GM19023 (cell line): ENCODE results near the gene NAA10.
A peak's percentile ranks its signal among the peaks of the same experiment; 100 is the strongest.

ENCODE experiments used
- ATAC-seq: cut with Tn5 transposase; IDR thresholded peaks from one replicate; pipeline ENCODE4 v1.9.1; 2021; ENCODE audit warnings: mild to moderate bottlenecking, moderate library complexity; ENCODE audit not compliant: unreplicated experiment

Gene NAA10

DNA sequence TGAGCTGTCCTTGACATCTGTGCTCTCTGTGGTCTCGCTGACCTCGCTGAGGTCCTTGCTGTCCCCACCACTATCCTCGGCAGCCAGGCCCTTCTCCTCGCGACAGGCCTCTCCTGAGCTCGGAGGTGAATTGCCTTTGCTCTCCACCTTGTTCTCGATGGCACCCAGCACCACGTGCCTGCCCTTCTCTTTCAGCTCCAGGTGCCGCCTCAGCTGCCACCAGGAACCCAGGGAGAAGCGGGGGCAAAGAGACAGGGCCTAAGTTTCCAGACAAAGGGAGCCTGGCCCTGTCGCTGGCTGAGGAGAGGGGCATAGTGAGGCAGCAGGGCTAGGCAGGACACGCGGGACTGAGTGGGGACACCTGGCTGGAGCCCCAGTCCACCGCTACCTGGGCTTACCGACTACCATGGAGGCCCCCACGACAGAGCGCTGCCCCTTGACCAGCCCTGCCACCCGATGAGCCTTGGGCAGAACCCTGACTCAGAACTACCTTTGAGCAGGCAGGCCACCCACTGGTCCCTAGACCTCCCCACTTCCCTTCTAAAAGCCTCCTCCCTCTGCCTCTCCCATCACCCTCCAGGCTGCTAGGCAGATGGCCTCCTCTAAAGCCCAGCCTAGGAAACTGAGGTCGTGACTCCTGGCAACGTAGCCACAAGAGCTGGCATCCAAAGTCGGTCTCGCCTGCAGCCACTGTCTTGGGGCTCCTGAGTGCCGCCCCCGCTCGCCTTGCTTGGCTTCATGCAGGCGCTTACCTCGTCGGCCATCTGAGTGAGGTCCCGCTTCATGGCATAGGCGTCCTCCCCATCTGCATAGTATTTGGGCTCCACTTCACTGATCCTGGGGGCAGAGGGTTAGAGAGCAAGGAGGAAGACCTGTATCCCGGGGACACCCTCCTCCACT is 4.6 kb downstream of the NAA10 start:
- no peak for ATAC-seq

GRCh38 chrX:153929576-153929975 is 5.3 kb downstream of the NAA10 start:
- ATAC-seq: no peak

- no peak for ATAC-seq
Measured at GRCh38 chrX:153928846-153929245, 6.0 kb downstream of the NAA10 start.

DNA sequence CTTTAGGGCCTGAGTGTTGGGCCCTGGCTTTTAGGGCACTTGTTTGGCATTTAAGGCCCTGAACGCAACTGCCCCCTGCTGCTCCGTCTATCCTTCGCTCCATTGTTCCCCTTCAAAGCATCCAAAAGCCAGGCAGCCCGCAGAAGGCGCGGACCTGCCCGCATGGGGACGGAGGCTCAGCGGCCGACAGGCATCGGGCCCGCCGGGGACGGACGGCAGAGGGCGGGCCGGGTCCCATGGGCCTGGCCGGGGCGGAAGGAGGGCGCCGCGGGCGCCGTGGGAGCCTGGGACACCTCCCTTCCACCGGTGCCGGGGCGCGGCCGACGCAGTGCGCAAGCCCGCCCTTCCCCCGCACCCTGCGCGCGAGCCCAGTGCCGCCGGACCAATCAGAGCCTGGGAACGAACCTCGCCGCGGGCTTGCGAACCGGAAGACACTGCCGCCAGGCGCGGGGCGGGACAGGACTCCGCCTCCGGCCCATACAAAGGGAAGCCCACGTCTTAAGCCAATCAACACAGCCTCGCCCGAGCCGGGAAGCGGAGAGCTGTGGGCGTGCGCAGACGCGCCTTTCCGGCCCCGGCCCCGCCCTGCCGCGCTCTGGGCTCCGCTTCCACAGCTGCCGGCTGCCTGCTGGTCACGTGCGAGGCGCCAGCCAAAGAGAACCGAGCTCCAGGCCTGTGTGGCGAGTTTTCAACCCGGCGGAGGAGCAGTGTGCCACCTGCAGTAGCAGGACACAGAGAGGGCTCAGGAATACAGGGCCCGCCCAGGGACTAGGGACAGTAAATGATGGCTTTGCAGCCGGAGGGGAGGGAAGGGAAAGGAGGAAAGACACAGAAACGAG is 6.7 kb downstream of the NAA10 start:
- ATAC-seq: peak; percentile 81

DNA sequence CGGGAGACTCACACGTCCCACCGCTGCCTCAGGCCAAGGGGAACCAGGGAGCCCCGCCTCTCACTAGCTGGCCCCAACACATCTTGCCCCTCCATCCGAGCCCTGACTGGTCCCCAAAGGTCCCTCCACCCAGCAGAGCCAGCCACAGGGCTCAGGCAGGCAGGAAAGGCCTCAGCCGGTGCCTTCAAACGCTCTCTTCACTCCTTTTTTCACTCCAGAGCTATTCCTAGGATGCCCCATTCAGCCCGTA is 7.2 kb downstream of the NAA10 start:
- no peak for ATAC-seq

GRCh38 chrX:153926858-153927671 is 7.8 kb downstream of the NAA10 start:
- peak; percentile 39 for ATAC-seq

DNA sequence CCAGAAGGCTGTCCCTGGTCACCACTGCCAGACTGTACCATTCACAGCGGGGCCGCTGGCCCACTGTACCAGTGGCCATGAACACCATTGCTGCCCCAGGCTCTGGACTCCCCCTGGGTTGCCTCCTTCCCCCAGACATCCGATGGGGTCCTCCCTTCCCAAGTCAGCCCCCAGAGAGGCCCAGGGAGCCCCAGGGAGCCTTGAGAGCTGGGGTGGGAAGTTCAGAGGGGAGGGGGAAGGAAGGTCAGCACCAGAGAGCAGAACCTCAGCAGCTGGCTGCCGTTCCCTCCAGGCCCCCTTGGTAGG is 8.3 kb downstream of the NAA10 start:
- ATAC-seq: no peak

DNA sequence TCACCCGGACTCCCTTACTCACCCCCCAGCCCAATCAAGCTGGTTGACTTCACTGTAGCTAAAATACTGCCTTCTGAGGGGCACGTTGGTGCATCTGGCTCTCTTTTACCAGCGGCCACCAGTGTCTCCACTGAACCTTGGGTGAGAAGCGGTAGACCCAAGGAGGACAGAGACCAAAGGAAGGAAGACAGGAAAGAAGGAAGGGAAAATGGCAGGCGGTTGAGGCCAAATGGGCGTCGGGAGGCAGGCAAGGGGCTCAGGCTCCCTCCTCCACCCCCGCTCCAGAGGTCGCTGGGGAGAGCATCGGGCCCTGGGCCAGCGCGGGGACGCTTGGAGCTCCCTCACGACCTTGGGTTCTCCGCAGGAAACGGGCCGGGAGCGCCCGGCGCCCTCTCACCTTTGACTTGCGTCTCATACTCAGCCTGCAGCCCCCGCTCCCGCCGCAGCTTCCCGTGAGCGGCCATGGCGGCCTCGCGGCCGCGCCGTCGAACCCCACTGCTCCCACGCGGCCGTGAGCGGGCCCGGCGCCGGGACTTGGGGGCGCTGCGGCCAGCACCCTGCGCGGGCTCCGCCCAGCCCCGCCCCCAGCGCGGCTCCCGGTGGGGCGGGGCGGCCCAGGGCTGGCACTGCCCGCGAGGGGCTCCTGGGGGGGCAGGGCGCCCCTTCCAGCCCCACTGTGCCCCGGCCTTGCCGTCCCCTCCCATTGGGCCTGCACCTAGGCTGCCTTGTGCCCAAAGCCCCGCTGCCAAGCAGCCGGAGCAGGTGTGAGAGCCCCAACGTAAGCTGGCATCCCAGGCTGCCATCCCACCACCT is 8.9 kb downstream of the NAA10 start, which contains the start of gene ARHGAP4:
Gene ARHGAP4, minus strand, starts transcription at position 526 of the 813 bp plus-strand sequence. Its CDS starts 62 bp downstream, at position 464.
- no peak for ATAC-seq

DNA sequence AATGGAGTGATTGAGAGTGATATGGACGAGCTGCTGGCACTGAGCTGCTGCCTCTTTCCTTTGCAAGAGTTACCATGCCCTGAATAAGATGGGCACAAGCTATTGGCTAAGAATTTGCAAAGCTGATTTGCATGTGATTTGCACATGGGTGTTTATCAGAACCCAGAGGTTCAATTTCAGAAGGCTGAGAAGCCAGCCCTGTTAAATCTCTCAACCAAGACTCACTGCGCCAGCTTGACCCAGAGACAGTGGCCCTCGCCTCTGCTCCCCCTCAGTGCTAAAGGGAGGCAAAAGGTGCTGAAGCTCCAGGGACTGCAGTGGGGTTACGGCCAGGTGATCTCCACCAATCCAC is 9.5 kb downstream of the NAA10 start:
- ATAC-seq: no peak

- ATAC-seq: no peak
Measured at GRCh38 chrX:153924149-153924861, 10.5 kb downstream of the NAA10 start.

GRCh38 chrX:153922932-153923857 is 11.6 kb downstream of the NAA10 start:
- ATAC-seq: no peak

DNA sequence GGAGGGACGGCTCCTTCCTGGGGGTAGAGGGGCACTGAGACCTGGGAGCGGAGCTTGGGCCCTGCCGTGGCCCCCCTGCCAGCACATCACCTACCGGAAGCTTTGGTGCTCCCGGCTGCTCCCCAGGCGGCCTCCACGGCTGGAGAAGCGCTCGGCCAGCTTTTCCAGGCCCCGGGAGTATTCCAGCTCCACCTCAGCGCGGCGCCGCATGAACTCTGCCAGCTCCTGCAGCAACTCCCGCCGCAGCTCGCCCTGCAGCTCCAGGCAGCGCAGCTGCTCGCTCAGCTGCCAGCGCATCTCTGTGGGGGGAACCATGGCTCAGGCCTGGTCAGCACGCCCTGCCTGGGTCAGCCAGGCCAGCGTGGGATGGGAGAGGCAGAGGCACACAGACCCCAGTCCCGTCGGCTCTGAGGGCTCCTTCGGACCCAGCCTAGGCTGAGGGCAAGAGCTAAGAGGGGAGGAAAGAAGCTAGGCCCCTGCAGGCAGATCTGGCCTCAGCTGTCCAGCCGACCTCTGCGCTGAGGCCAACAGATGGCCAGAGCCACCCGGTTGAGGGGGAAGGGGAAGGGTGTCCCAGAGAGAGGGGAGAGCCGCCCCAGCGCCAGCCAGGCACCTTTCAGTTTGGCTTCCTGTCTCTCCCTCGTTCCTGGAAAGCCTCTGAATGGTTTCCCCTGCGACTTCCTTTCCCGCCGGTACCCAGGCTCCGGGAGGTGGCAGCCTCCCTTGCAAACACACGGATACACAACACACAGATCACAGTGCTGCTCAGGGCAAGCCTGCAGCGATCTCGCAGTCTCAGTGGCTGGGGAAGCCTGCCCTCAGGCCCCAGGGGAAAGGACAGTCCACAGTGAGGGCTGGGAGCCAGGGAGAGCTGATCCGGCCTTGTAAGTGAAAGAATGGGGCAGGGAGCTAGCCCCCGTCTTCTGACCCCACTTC is 13.1 kb downstream of the NAA10 start:
- ATAC-seq: no peak

DNA sequence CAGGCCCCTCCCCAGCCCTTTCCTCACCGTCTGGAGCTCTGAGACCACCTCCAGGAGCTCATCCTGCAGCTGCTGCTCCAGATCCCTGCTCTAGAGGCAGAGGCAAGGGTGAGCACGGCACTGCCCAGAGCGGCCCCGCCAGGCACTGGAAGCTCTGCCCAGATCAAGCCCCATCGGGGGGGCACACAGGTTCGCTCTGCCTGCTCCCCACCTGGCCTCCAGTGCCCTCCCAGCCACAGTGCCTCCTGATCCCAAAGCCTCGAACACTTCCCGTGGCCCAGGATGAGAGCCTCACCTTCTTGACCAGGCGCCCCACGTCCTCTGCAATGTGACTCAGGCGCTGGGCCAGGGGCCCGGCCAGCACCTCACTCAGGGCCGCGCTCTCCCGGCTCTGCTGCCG is 13.8 kb downstream of the NAA10 start:
- ATAC-seq: no peak

GRCh38 chrX:153920546-153920945 is 14.3 kb downstream of the NAA10 start:
- no peak for ATAC-seq

- no peak for ATAC-seq
Measured at GRCh38 chrX:153919281-153919680, 15.6 kb downstream of the NAA10 start.

DNA sequence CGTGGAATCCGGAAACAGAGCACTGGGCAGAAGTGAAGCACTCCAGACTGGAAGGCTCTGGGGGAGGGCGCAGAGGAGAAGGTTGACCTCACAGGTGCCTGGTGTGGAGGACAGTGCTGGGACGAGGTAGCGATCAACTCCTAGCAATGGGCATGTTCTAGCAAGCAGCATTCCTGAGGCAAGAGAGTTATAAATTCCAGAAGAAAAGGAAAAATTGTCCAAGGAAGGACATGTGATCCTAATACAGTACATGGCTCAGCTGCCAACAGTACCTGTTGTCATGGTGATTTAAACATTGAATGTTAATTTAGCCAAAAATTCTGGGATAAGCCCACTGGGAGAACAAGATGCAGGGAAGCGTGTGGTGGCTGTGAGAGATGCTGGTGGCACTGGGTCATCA is 17.0 kb downstream of the NAA10 start:
- ATAC-seq: no peak

DNA sequence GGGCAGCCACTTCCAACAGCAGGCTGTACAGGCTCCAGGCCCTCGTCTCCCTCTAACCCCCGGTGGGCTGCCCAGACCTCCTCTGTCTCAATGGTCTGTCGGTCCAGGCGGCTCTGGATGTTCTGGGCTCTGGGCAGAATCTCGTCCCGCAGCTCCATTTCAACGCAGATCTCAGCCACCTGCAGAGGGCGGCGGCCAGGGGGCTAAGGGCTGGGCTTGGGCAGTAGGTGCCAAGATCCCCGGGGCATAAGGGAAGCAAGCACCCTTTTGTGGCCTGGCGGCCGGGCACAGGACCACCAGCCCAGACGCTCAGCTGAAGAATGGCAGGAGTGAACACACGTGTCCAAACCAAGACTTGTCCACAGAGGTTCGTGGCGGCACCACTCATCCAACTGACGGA is 21.1 kb downstream of the NAA10 start:
- no peak for ATAC-seq

GRCh38 chrX:153913211-153913610 is 21.6 kb downstream of the NAA10 start:
- no peak for ATAC-seq
